CD4-positive, alpha-beta T cell treated with Interleukin-6 at 100 ng/mL for 8 hours (primary cell): Measurements from ENCODE around the gene SFRP5.

Experiments used
- DNase-seq: peaks from one replicate; pipeline ENCODE4 v3.0.0-alpha.2; 2020; ENCODE audit warnings: mixed read lengths, low spot score

SFRP5 gene

DNA sequence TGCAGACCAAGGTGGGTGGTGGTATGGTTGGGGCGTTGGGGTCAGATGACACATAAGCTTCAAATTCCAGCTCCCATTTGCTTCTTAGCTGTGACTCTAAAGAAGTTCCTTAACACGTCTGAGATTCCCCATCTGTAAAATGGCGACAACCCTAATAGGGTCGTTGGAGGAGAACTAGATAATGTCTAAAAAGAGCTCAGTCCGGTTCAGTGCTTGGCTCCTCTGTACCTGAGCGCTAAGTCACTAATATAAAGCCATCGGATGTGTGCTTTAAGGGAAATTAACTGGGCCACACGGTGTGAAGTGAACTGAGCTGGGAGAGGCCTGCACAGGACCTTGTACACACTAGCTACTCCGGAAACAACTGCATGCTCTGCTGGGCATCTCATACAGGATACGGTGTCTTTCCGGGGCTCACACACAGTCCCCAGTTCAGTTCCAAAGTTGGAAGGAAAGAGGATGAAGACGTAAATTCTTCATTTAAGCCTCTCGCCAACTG is 35.3 kb downstream of the SFRP5 start:
- no peak for DNase-seq

DNA sequence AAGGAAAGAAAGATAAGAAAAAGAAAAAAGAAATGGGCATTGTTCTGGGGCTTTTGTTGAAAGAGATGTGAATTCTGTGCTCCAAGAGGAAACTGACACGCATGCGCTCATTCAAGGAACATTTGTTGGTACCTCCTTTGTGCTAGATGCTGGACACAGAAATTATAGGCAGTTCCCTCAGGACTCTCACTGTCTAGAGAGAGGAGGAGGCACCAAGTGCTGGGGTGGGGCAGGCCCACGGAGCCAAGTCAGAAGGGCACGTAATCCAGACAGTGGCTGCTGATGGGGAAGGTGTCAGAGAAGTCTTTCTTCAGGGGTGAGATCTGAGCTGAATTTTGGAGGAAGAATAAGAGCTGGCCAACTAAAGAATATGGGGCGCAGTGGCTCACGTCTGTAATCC is 37.8 kb downstream of the SFRP5 start:
- no peak for DNase-seq

DNA sequence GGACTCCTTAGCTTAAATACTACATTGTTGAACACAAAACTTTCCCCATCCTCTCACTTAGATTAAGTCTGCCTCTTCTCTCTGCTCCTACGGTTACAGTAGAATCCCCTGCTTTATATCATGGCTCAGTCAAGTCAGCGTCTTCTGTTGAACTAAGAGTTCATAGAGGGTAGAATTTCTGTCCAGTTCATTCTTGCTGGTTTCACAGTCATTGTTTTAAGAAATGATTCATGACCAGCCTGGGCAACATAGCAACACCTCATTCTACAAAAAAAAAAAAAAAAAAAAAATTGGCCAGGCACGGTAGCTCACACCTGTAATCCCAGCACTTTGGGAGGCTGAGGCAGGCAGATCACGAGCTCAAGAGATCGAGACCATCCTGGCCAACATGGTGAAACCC is 38.5 kb downstream of the SFRP5 start:
- no peak for DNase-seq

DNA sequence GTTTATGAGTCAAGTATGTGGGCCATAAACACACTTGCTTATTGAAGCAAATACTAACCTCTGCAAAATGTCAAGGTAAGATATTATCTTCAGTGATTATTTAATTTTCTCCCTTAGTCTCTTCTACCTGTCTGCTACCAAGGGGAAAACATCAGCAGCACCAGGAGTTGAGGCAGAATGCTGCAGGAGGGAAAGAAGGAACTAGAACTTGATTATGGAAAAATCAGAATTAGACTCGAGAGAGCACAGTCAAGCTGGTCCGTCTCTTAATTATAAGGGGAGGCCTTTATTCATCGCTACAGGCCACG is 39.8 kb downstream of the SFRP5 start:
- DNase-seq, result no peak

DNA sequence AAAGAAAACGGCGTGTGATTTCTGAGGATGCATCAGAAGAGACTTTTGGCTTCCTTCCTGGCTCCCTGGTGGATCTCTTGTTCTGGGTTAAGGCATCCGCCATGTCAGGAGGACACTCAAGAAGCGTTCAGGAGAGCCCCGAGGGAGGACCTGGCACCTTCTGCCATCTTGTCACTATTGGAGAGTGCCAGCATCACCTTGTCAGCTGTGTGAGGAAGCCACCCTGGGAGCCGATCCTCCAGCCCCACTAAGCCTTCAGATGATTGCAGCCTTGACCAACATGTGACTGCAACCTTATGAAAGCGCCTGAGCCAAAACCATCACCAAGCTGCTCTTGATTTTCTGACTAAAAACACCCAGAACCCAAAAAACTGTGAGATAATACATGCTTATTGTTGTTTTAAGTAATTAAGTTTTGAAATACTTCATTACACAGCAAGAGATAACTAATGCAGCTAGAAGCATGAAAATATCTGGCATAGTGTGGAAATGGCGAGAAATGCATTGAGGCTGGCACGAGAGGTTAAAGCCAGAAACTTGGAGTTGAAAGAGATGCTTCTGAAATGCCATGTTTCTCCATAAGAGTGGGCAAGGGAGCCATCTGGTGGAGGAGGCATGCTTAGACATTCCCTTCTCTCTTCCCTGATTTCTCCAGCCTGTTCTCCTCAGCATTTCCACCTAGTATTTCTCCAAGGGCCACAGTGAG is 40.3 kb downstream of the SFRP5 start:
- peak; percentile 48 for DNase-seq

DNA sequence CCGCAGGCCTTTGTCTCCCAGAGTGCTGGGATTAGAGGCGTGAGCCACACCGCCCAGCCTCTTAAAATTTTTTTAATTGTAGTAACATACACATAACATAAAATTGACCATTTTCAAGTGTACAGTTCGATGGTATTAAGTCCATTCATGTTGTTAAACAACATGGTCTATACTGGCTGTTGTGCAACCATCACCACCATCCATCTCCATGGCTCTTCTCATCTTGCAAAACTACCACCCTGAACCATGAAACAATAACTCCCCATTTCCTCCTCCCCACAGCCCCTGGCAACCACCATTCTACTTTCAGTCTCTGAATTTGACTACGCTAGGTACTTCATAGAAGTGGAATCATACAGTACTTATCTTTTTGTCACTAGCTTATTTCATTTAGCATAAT is 42.8 kb downstream of the SFRP5 start:
- no peak for DNase-seq

DNA sequence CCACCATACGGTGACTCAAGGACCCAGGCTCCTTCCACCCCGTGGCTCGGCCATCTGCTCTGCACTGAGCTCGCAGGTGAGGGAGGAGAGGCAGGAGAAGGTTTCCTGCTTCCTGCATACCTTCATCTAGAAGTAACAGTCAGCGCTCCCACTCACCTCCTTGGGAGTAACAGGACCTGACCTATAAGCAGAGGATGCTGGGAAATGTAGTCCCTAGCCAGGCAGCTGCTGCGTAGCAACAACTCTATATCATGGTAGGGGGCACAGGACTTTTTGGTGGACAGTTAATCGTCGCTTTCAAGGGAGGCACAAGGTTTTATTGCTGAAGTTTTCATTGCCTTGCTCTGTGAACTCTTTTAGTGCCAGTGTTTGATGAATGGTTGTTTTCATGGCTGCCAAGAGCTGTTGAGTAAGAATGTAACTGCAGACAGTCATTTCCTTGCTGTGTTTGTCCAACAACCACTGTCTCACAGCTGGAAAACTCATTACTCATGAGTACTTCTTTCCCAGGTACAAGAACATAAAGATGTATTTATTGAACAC is 45.1 kb downstream of the SFRP5 start:
- DNase-seq, result no peak

DNA sequence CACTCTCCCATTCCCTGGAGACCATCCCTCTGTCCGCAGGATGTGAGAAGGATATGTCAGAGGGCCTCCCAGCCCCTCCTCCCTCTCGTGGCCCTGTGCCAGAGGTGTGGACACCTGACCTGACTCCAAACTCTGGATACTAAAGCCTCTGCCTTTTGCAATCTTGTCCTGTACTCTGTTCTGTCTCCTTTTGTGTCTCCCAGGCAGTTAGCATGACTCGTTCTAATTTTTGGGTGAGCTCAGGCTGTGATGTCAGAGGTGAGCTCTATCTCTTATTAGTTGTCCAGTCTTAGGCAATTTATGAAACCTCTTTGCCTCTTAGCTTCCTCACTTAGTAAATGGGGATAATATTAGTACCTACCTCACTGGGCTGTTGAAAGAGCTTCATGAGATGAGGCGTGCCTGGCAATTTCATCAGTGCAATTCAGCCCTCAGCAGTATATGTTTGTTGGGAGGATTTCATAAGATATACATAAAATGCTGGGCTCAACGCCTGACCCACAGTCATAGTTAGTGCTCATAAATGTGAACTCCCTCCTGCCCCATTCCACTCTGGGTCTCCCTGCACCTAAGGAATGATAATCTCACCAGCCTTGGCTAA is 47.4 kb downstream of the SFRP5 start:
- no peak for DNase-seq

DNA sequence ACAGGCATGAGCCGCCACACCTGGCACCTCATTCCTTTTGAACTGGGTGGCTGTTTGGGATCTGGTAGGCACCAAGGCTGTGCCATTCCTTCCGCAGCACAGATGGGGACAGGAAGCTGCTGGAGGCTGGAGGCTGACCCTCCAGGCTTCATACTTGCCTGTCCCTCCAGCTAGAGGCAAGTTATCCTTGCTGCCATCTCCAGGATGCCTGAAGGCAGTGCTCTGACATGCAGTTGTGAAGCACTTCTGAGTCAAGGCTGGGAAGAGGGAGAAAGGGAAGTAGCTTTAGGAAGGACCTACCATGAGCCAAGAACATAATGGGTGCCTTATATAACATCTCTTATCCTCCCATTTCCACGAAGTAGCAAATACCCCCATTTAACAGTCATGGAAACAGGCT is 48.8 kb downstream of the SFRP5 start:
- no peak for DNase-seq

DNA sequence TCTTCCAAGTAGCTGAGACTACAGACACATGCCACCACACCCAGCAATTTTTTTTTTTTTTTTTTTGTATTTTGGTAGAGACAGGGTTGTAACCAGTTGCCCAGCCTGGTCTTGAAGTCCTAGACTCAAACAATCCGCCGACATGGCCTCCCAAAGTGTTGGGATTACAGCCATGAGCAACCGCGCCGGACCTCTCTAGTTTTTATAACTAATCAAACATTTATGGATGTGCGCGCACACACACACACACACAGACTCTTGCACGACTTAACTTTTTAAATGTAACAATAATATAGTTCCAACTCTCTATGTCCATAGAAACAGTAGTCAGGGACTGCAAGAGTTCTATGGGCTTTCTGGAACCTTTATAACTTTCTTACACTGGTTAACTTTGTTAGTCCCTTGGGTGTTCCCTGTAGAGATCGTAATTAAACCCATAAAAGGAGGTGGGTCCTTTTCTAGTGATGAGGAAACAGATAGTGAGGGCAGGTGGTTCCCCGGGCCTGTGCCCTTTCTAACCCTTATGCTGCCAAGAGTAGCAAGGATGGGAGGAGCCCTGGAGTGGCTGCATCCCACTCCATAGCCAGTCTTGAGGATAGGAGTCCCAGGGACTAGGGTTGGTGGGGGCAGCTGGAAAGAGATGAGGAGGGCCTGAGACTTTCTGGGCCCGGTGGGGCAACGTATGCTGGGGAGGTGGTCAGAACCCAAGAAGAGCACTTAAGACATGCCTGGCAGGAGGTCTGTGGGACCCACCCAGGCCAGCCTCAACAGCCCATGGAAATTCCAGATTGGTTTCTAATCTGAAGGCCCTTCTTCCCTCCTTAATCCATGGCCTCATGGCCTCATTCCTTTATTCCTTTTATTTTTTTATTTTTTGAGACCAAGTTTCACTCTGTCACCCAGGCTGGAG is 49.7 kb downstream of the SFRP5 start:
- DNase-seq, result no peak

DNA sequence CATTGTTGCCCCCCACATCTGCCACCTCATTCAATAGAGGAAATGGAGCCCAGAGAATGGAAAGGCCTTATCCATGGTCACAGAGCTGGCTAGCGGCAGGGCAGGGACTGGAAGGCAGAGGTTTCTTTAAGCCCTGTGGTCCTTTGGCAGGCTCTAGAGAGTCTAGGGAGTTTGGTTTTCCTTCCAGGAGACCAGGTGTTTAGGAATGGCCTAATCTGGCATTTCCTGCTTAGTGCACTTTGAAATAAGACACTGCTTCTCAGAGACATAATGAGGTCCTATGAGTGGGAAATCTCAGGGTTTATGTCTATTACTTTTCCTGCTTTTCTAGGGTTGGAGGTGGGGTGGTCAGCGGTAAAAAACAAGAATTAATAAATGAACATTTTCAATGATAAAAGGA is 52.2 kb downstream of the SFRP5 start:
- DNase-seq, result no peak

DNA sequence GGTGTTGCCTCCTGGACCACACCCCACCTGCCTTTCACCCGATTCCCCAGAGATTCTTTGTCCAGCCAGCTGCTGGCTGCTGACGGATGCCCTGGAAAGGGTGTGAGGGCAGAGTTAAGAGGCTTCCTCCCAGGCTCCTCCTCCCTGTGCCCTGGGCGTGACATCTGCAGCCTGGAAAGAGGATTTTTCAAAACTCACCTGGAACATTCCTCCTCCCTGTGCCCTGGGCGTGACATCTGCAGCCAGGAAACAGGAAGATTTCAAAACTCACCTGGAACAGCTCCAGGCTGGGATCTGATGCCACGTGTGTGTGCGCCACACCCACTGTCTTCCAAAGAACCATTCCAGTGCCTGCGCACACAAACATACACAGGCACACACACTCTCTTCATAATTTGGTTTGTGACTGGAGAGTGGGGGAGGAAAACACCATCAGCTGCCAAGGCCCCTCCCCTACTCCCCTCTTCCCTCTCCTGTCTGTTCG is 53.1 kb downstream of the SFRP5 start:
- DNase-seq, result no peak

DNA sequence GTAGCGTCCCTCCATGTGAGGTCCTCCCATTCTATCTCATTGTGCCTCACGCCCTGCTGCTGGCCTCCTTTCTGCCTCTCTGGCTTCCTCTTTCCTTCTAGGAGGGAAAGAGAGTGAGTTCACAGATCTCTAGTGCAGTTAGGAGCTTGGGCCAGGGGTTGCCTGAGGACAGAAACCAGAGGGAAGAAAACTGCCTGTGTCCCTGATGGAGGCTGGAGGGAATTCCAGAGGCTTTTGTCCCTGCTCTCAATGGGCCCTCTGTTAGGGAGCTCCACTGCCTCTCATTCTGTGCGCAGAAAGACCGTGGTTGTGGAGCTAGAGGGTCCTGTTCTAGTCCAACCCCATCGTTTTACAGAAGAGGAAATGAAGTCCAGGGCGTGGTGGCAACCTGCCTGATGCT is 53.6 kb downstream of the SFRP5 start:
- DNase-seq, result no peak

DNA sequence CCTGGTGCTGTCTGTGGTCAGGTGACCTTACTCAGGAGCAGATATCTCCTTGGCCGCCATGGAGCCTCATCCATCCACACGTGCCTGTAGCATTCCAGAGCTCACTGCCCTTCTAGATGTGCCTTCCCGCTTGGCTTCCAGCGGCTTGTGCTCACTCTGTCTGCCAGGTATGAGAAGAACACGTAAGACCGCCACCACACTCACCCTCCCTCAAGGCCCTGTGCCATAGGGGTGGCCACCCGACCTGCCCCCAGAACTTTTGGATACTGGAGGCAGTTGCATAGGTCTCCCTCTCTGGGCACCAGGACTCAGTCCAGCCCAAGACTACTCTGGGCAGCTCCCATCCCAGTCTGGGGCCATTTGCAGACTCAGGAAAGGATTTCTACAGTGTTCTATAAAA is 54.2 kb downstream of the SFRP5 start:
- no peak for DNase-seq
